ENCODE measurements around the gene CRTC1.
"Not testable (repeated sequence)": the region's sequence is repeated elsewhere in the genome, so short reads cannot be mapped to it uniquely, and the experiment has no call there.

CRTC1 gene

DNA sequence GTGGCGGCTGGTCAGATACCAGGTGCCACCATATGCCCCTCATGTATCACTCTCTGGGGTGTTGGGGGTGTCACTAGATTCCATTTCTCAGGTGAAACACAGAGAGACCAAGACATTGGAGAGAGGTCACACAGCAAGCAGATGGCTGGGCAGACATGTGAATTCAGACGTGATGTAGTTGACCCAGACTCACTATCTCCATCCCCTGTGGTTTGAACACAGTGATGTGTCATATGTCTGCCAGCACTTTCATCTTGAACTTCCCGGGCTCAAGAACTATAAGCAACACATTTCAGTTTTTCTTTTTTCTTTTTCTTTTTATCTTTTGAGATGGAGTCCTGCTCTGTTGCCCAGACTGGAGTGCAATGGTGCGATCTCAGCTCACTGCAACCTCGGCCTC is 132.2 kb downstream of the CRTC1 start:
- no peak for DNase-seq

DNA sequence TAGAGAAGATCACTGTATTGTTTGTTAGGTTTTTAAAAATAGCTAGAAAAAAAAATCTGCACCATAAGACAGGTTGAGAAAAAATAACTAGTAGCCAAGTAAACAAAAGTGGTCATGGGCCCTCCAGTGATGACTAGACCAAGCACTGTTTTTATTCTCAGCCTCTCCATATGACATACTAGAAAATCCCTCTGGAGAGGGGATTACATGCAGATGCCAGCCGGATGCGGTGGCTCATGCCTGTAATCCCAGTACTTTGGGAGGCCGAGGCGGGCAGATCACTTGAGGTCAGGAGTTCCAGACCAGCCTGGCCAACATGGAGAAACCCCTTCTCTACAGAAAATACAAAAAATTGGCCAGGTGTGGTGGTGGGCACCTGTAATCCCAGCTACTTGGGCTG is 133.2 kb downstream of the CRTC1 start:
- DNase-seq = not testable (repeated sequence)

DNA sequence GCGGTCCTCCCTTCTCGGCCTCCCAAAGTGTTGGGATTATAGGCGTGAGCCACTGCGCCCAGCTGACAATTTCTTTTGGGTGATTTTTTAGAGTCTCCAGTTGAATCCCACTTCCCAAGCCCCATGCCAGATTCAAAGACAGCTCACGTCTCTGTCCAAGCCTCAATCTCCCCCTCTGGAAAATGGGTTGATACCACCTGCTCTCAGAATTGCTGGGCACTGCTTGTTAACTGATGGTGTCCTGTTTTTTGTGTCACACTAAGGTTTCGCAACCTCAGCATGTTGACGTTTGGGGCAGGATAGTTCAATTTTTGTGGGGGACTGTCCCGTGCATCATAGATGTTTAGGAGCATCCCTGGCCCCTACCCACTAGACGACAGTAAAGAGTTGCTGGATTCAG is 134.1 kb downstream of the CRTC1 start:
- DNase-seq = no peak

DNA sequence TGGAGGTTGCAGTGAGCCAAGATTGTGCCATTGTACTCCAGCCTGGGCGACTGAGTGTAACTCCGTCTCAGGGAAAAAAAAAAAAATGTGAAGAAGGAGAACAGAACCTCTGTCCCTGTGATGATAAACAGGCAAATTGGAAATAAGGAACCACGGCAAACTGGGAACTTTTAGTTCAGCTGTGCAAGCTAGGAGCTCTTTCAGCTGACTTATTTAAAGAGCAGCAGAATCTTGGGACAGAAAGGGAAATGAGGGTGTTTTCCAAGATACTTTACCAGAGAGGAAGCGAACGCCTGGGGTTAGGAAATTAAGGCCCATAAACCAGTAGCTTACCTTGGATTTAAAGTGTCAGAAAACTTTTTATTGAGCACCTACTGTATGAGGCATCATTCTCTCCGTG is 145.3 kb downstream of the CRTC1 start:
- no peak for DNase-seq

DNA sequence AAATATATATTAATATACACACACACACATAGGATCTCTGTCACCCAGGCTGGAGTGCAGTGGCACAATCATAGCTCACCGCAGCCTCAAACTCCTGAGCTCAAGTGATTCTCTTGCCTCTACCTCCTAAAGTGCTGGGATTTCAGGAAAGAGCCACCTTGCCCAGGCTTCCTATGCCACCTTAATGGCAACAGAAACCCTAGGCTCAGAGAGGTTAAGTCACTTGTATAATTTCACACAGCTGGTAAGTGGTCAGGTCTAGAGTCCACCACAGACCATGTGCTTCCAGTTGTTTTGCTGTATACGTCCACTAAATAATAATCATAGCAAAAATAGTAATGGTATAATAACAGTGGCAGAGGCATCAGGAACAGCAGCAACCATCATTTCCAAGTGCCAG is 147.0 kb downstream of the CRTC1 start:
- no peak for DNase-seq

DNA sequence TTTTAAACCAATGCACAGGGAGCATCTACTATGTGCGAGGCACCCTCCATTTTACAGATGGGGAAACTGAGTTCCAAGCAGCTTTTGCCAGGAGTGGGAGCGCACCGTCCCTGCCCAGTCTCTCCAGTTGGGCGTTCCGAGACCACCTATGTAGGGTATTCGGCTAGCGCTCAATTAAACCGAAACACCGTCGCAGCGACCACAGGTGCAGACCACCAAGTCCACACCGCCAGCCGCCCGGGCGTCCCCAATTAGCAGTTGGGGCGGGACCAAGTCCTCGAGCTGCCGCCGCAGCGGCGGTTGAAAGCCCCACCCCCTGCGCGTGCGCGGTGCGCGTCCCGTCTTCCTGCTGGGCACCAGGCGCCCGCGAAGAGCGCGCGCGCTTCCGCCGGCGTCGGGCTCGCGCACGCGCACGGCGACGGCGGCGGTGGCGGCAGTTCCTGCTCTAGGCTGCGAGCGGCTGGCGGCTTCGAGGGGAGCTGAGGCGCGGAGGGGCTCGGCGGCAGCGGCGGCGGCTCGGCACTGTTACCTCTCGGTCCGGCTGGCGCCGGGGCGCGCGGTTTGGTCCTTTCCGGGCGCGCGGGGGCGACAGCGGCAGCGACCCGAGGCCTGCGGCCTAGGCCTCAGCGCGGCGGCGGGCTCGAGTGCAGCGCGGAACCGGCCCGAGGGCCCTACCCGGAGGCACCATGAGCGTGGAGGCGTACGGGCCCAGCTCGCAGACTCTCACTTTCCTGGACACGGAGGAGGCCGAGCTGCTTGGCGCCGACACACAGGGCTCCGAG is 148.2 kb downstream of the CRTC1 start, which contains the start of gene UPF1:
UPF1 (plus strand) TSS at position 436 of the 782 bp plus-strand sequence; CDS start at position 687, 251 bp downstream.
- peak; percentile 98 for DNase-seq

Measured in NCI-H69 (cell line).